ENCODE data around the gene ODAD2. TPM values are rescaled to one million over a fixed set of nuclear protein-coding genes. Genes with fewer than 3 reads are reported as not detected.

Gene ODAD2
- total and polyA plus RNA-seq, 2 experiments from 2014 or later = 0.40 to 0.76 TPM

GRCh38 chr10:27819781-27820531 is 178.9 kb downstream of the ODAD2 start:
- Histone ChIP-seq H4K20me1 (ENCODE audit: insufficient read depth, poor library complexity, severe bottlenecking) (no peaks in the 10 kb centered on the region), H3K36me3 (replicated peaks; ENCODE audit: insufficient read depth, low read depth) (no peaks in the 10 kb centered on the region), H3K27me3 (no peaks in the 10 kb centered on the region), H3K9me3 (ENCODE audit: low read depth) (no peaks in the 10 kb centered on the region), H3K79me2 (no peaks in the 10 kb centered on the region), H3K27ac (no peak overlapping the region), H3K9me2 (replicated peaks; ENCODE audit: insufficient read depth) (no peaks in the 10 kb centered on the region), H3K4me2 (no peak overlapping the region), H3K4me3 (no peak overlapping the region), H2AFZ (no peak overlapping the region), H3K4me1 (ENCODE audit: insufficient read depth) (peaks cover 3% of the 10 kb centered on the region)
- peak; percentile 64 for DNase-seq (ENCODE audit: low spot score)
- TF ChIP-seq, protein P1, sequence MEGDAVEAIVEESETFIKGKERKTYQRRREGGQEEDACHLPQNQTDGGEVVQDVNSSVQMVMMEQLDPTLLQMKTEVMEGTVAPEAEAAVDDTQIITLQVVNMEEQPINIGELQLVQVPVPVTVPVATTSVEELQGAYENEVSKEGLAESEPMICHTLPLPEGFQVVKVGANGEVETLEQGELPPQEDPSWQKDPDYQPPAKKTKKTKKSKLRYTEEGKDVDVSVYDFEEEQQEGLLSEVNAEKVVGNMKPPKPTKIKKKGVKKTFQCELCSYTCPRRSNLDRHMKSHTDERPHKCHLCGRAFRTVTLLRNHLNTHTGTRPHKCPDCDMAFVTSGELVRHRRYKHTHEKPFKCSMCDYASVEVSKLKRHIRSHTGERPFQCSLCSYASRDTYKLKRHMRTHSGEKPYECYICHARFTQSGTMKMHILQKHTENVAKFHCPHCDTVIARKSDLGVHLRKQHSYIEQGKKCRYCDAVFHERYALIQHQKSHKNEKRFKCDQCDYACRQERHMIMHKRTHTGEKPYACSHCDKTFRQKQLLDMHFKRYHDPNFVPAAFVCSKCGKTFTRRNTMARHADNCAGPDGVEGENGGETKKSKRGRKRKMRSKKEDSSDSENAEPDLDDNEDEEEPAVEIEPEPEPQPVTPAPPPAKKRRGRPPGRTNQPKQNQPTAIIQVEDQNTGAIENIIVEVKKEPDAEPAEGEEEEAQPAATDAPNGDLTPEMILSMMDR (IDR thresholded peaks at IDR 0.05; ENCODE audit: poor library complexity) = no peak
- TF ChIP-seq EZH2 (IDR thresholded peaks at IDR 0.05; ENCODE audit: borderline replicate concordance) (no peak), EZH2phosphoT487 (IDR thresholded peaks at IDR 0.05; ENCODE audit: low read depth, severe bottlenecking, unreplicated experiment) (no peak)
- WGBS (ENCODE audit: low lambda C conversion rate, missing lambda C conversion rate) = 84% methylated on average over 9 of the region's 9 CpGs

DNA sequence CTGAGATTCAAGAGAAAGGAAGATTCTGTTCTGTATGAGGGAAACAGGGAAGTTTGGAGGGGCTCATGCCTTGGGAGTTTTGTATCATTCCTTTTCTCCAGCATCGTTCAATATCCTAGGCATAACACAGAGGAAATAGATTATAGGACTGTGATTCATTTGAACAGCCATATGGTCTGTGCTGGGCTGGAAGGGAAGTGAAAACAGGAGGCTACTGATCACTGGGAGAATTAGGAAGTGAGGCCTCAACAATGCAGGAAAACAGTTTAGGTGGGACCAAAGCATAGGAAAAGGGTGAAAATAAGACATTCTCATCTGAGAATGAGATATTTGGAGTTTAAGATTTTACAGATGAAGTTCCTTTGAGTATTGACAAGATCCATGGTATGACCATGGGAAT is 182.6 kb downstream of the ODAD2 start:
- TF ChIP-seq EZH2 (IDR thresholded peaks at IDR 0.05; ENCODE audit: borderline replicate concordance) (no peak), EZH2phosphoT487 (IDR thresholded peaks at IDR 0.05; ENCODE audit: low read depth, severe bottlenecking, unreplicated experiment) (no peak)
- TF ChIP-seq, protein P1 (IDR thresholded peaks at IDR 0.05; ENCODE audit: poor library complexity) = no peak
- Histone ChIP-seq H3K36me3 (replicated peaks; ENCODE audit: insufficient read depth, low read depth) (no peaks in the 10 kb centered on the region), H3K4me3 (no peak overlapping the region), H2AFZ (no peak overlapping the region), H3K9me3 (ENCODE audit: low read depth) (no peaks in the 10 kb centered on the region), H3K79me2 (no peaks in the 10 kb centered on the region), H3K9me2 (replicated peaks; ENCODE audit: insufficient read depth) (no peaks in the 10 kb centered on the region), H4K20me1 (ENCODE audit: insufficient read depth, poor library complexity, severe bottlenecking) (no peaks in the 10 kb centered on the region), H3K27ac (no peak overlapping the region), H3K27me3 (no peaks in the 10 kb centered on the region), H3K4me2 (no peak overlapping the region), H3K4me1 (ENCODE audit: insufficient read depth) (peaks cover 3% of the 10 kb centered on the region)
- WGBS (ENCODE audit: low lambda C conversion rate, missing lambda C conversion rate) = 81% methylated on average over 1 of the region's 1 CpG
- no peak for DNase-seq (ENCODE audit: low spot score)

DNA sequence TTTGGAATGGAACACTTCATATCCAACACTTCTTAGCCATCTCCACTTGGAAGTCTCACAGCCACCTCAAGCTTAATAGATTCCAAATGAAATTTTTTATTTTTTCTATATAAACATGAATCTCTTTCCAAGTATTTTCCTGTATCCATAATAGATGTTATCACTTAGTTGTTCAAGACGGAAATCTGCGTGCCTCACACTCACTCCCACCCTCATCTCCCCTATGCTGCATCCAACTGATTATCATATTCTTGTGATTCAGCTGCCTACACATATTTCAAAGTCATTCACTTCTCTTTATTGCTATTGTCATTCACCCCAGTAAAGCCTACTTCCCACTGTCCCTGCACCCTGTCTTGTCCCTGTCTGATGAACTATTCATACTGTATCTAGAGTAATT is 183.0 kb downstream of the ODAD2 start:
- Histone ChIP-seq H3K27ac (no peak overlapping the region), H3K79me2 (no peaks in the 10 kb centered on the region), H3K9me2 (replicated peaks; ENCODE audit: insufficient read depth) (no peaks in the 10 kb centered on the region), H3K4me3 (no peak overlapping the region), H3K27me3 (no peaks in the 10 kb centered on the region), H3K4me2 (no peak overlapping the region), H3K4me1 (ENCODE audit: insufficient read depth) (peaks cover 2% of the 10 kb centered on the region), H4K20me1 (ENCODE audit: insufficient read depth, poor library complexity, severe bottlenecking) (no peaks in the 10 kb centered on the region), H3K36me3 (replicated peaks; ENCODE audit: insufficient read depth, low read depth) (no peaks in the 10 kb centered on the region), H2AFZ (no peak overlapping the region), H3K9me3 (ENCODE audit: low read depth) (no peaks in the 10 kb centered on the region)
- TF ChIP-seq, protein P1 (IDR thresholded peaks at IDR 0.05; ENCODE audit: poor library complexity) = no peak
- TF ChIP-seq EZH2phosphoT487 (IDR thresholded peaks at IDR 0.05; ENCODE audit: low read depth, severe bottlenecking, unreplicated experiment) = no peak
- TF ChIP-seq EZH2 (IDR thresholded peaks at IDR 0.05; ENCODE audit: borderline replicate concordance) = no peak
- 90% methylated on average over 2 of the region's 2 CpGs for WGBS (ENCODE audit: low lambda C conversion rate, missing lambda C conversion rate)
- no peak for DNase-seq (ENCODE audit: low spot score)

Data from hepatocyte (in vitro differentiated cells).